ENCODE measurements around the gene LRRC27. TPM values are rescaled to one million over a fixed set of nuclear protein-coding genes. Genes with fewer than 3 reads are reported as not detected.
"Not testable (repeated sequence)": the region's sequence is repeated elsewhere in the genome, so short reads cannot be mapped to it uniquely, and the experiment has no call there.

The LRRC27 gene
- total and polyA plus RNA-seq, 2 donors (not counting 1 experiment from before 2014, with no cell fraction given) = 23.6 to 25.6 TPM

DNA sequence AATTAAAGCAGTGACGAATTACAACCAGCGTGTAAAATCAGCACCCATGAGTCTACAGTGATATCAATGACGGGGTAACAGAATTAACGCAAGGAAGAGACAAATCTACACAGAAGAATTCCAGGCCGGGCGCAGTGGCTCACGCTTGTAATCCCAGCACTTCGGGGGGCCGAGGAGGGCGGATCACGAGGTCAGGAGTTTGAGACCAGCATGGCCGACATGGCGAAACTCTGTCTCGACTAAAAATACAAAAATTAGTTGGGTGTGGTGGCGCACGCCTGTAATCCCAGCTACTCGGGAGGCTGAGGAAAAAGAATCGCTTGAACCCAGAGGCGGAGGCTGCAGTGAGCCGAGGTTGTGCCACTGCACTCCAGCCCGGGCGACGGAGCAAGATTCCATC is 36.5 kb upstream of the LRRC27 start:
- H3K4me2 ChIP-seq (replicated peaks; ENCODE audit: low read depth, low read length, poor library complexity, severe bottlenecking); H3K9ac ChIP-seq (ENCODE audit: low read length); POLR2A ChIA-PET; H3K9me3 Mint-ChIP-seq (ENCODE audit: insufficient read depth); H3K4me3 ChIP-seq (ENCODE audit: control extremely low read depth in 1 of 5, extremely low read depth in 1 of 5, insufficient read depth in 1 of 5, low read depth in 2 of 5, low read length in 4 of 5); intact Hi-C loops (cut with micrococcal nuclease); H3K36me3 ChIP-seq (replicated peaks in 1 of 2; ENCODE audit: control extremely low read depth in 1 of 2, control insufficient read depth in 1 of 2, extremely low read depth in 1 of 2, insufficient read depth in 2 of 2, low read length in 1 of 2); H3K79me2 ChIP-seq (ENCODE audit: control insufficient read depth, insufficient read depth, low read length); H3K4me1 ChIP-seq (ENCODE audit: control insufficient read depth in 2 of 2, insufficient read depth in 2 of 2, low read length in 2 of 2); CTCF ChIA-PET; H2AFZ ChIP-seq (ENCODE audit: insufficient read depth, low read depth, low read length, poor library complexity, severe bottlenecking); H3K4me3 Mint-ChIP-seq; H3K4me1 Mint-ChIP-seq; DNase-seq; H3K27ac ChIP-seq (ENCODE audit: low read length in 2 of 2); H3K27ac Mint-ChIP-seq; H4K20me1 ChIP-seq (ENCODE audit: control insufficient read depth, insufficient read depth, low read length, poor library complexity, severe bottlenecking); ATAC-seq (ENCODE audit: low read depth): not testable (repeated sequence)
- H3K9me3 ChIP-seq (ENCODE audit: control extremely low read depth in 1 of 3, control insufficient read depth in 2 of 3, insufficient read depth in 1 of 3, low read length in 2 of 3) = peaks cover 0 to 13% (median 0%) of the 10 kb centered on the region in 3 donors
- WGBS (ENCODE audit: insufficient coverage) = 93% methylated on average over 20 of the region's 23 CpGs
- H3K27me3 Mint-ChIP-seq = peaks cover 18% of the 10 kb centered on the region
- H3K27me3 ChIP-seq (replicated peaks in 1 of 4; ENCODE audit: control extremely low read depth in 1 of 4, control insufficient read depth in 3 of 4, insufficient read depth in 4 of 4, low read length in 3 of 4) = peaks cover 0 to 14% (median 1%) of the 10 kb centered on the region in 4 experiments

DNA sequence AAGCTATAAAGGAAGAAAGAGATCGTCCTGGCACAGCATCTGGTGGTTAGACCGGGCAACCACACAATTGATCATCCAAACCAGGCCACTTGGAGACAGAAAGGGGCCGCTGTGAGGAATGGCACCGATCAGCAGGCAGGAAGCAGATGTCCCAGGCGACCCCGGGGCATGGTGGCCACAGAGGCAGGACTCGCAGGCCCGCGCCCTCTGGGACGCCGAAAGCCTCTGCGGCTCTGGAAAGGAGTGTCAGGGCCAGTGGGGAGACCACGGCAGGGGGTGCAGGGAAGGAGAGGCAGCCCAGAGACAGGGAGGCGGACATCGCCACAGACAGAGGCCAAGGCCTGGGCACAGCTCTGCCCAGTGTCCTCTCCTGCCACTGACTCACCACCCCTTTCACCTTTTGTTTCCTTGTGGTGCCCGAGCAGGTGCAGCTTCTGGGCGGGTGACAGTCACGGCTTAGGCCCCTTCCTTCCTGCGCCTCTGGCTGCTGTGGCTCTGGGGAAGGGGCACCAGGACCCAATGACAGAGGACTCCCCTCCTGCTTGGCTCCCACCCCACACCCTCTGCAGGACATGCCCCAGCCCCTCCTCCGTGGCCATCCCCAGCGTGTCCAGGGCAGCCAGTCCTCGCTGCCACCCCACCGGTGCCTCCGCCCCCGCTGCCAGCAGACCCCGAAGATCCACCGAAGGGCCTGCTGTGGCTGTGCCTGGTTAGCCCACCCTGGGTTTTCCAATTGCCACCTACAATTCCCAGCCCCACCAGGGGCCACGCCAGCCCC is 35.1 kb upstream of the LRRC27 start:
- Mint-ChIP-seq H3K27ac (no peak overlapping the region), H3K4me1 (peaks cover 6% of the 10 kb centered on the region), H3K9me3 (ENCODE audit: insufficient read depth) (no peaks in the 10 kb centered on the region), H3K27me3 (peaks cover 18% of the 10 kb centered on the region), H3K4me3 (no peak overlapping the region)
- Histone ChIP-seq H3K4me2 (replicated peaks; ENCODE audit: low read depth, low read length, poor library complexity, severe bottlenecking) (peak overlapping the region; percentile 4), H3K9ac (ENCODE audit: low read length) (no peak overlapping the region), H3K4me1 (ENCODE audit: control insufficient read depth in 2 of 2, insufficient read depth in 2 of 2, low read length in 2 of 2) (peaks cover 7 to 9% of the 10 kb centered on the region in 2 donors), H3K9me3 (ENCODE audit: control extremely low read depth in 1 of 3, control insufficient read depth in 2 of 3, insufficient read depth in 1 of 3, low read length in 2 of 3) (peaks cover 0 to 13% (median 0%) of the 10 kb centered on the region in 3 donors), H3K79me2 (ENCODE audit: control insufficient read depth, insufficient read depth, low read length) (no peaks in the 10 kb centered on the region), H2AFZ (ENCODE audit: insufficient read depth, low read depth, low read length, poor library complexity, severe bottlenecking) (no peak overlapping the region), H3K4me3 (ENCODE audit: control extremely low read depth in 1 of 5, extremely low read depth in 1 of 5, insufficient read depth in 1 of 5, low read depth in 2 of 5, low read length in 4 of 5) (no peak overlapping the region), H3K27ac (ENCODE audit: low read length in 2 of 2) (no peak overlapping the region), H3K36me3 (replicated peaks in 1 of 2; ENCODE audit: control extremely low read depth in 1 of 2, control insufficient read depth in 1 of 2, extremely low read depth in 1 of 2, insufficient read depth in 2 of 2, low read length in 1 of 2) (no peaks in the 10 kb centered on the region), H3K27me3 (replicated peaks in 1 of 4; ENCODE audit: control extremely low read depth in 1 of 4, control insufficient read depth in 3 of 4, insufficient read depth in 4 of 4, low read length in 3 of 4) (peaks cover 0 to 14% (median 1%) of the 10 kb centered on the region in 4 experiments), H4K20me1 (ENCODE audit: control insufficient read depth, insufficient read depth, low read length, poor library complexity, severe bottlenecking) (no peaks in the 10 kb centered on the region)
- no peak for TF ChIP-seq EZH2 (IDR thresholded peaks at IDR 0.05; ENCODE audit: borderline replicate concordance, insufficient read depth, low read depth, low read length, poor library complexity, severe bottlenecking)
- TF ChIP-seq, protein P1, sequence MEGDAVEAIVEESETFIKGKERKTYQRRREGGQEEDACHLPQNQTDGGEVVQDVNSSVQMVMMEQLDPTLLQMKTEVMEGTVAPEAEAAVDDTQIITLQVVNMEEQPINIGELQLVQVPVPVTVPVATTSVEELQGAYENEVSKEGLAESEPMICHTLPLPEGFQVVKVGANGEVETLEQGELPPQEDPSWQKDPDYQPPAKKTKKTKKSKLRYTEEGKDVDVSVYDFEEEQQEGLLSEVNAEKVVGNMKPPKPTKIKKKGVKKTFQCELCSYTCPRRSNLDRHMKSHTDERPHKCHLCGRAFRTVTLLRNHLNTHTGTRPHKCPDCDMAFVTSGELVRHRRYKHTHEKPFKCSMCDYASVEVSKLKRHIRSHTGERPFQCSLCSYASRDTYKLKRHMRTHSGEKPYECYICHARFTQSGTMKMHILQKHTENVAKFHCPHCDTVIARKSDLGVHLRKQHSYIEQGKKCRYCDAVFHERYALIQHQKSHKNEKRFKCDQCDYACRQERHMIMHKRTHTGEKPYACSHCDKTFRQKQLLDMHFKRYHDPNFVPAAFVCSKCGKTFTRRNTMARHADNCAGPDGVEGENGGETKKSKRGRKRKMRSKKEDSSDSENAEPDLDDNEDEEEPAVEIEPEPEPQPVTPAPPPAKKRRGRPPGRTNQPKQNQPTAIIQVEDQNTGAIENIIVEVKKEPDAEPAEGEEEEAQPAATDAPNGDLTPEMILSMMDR (IDR thresholded peaks at IDR 0.05) = no peak
- CTCF ChIA-PET = no interaction called here
- WGBS (ENCODE audit: insufficient coverage) = 56% methylated on average over 25 of the region's 28 CpGs
- ATAC-seq (ENCODE audit: low read depth) (no peak), DNase-seq (no peak)
- intact Hi-C loops (cut with micrococcal nuclease) = no loop called here
- POLR2A ChIA-PET = no interaction called here
